ENCODE data around the gene BNC2. TPM values are rescaled to one million over a fixed set of nuclear protein-coding genes. Genes with fewer than 3 reads are reported as not detected.

The BNC2 gene
- total RNA-seq, 2 donors from 2014 or later = not detected

- Mint-ChIP-seq H3K4me3 (no peak overlapping the region), H3K4me1 (no peaks in the 10 kb centered on the region), H3K36me3 (ENCODE audit: low read depth) (no peaks in the 10 kb centered on the region), H3K27me3 (no peaks in the 10 kb centered on the region), H3K27ac (no peak overlapping the region)
- H3K9me3 ChIP-seq (ENCODE audit: control insufficient read depth, low read length, poor library complexity, severe bottlenecking) = no peaks in the 10 kb centered on the region
- no peak for DNase-seq
- ATAC-seq = no peak
Measured at GRCh38 chr9:16386007-16386826, 484.3 kb downstream of the BNC2 start.

- no peaks in the 10 kb centered on the region for H3K36me3 Mint-ChIP-seq (ENCODE audit: low read depth)
- no peaks in the 10 kb centered on the region for H3K9me3 ChIP-seq (ENCODE audit: control insufficient read depth, low read length, poor library complexity, severe bottlenecking)
- H3K27ac Mint-ChIP-seq = no peak overlapping the region
- ATAC-seq (no peak), DNase-seq (no peak)
- no peaks in the 10 kb centered on the region for H3K4me1 Mint-ChIP-seq
- no peak overlapping the region for H3K4me3 Mint-ChIP-seq
- no peaks in the 10 kb centered on the region for H3K27me3 Mint-ChIP-seq
Measured at GRCh38 chr9:16385590-16385989, 484.9 kb downstream of the BNC2 start.

- Mint-ChIP-seq H3K4me1 (no peaks in the 10 kb centered on the region), H3K27me3 (no peaks in the 10 kb centered on the region), H3K4me3 (no peak overlapping the region), H3K36me3 (ENCODE audit: low read depth) (no peaks in the 10 kb centered on the region), H3K27ac (no peak overlapping the region)
- ATAC-seq (no peak), DNase-seq (no peak)
- no peaks in the 10 kb centered on the region for H3K9me3 ChIP-seq (ENCODE audit: control insufficient read depth, low read length, poor library complexity, severe bottlenecking)
Measured at GRCh38 chr9:16384993-16385392, 485.5 kb downstream of the BNC2 start.

- Mint-ChIP-seq H3K4me1 (no peaks in the 10 kb centered on the region), H3K4me3 (no peak overlapping the region), H3K27me3 (no peaks in the 10 kb centered on the region), H3K36me3 (ENCODE audit: low read depth) (no peaks in the 10 kb centered on the region), H3K27ac (no peak overlapping the region)
- no peaks in the 10 kb centered on the region for H3K9me3 ChIP-seq (ENCODE audit: control insufficient read depth, low read length, poor library complexity, severe bottlenecking)
- no peak for ATAC-seq
- no peak for DNase-seq
Measured at GRCh38 chr9:16377311-16377710, 493.2 kb downstream of the BNC2 start.

GRCh38 chr9:16371306-16371705 is 499.2 kb downstream of the BNC2 start:
- DNase-seq (no peak), ATAC-seq (no peak)
- H3K9me3 ChIP-seq (ENCODE audit: control insufficient read depth, low read length, poor library complexity, severe bottlenecking) = no peaks in the 10 kb centered on the region
- Mint-ChIP-seq H3K27ac (no peak overlapping the region), H3K4me3 (no peak overlapping the region), H3K4me1 (no peaks in the 10 kb centered on the region), H3K36me3 (ENCODE audit: low read depth) (no peaks in the 10 kb centered on the region), H3K27me3 (no peaks in the 10 kb centered on the region)

GRCh38 chr9:16370647-16371046 is 499.8 kb downstream of the BNC2 start:
- no peak overlapping the region for H3K27ac Mint-ChIP-seq
- H3K36me3 Mint-ChIP-seq (ENCODE audit: low read depth) = no peaks in the 10 kb centered on the region
- H3K27me3 Mint-ChIP-seq = no peaks in the 10 kb centered on the region
- H3K9me3 ChIP-seq (ENCODE audit: control insufficient read depth, low read length, poor library complexity, severe bottlenecking) = no peaks in the 10 kb centered on the region
- H3K4me1 Mint-ChIP-seq = no peaks in the 10 kb centered on the region
- ATAC-seq = no peak
- no peak overlapping the region for H3K4me3 Mint-ChIP-seq
- no peak for DNase-seq

- ATAC-seq (no peak), DNase-seq (no peak)
- H3K9me3 ChIP-seq (ENCODE audit: control insufficient read depth, low read length, poor library complexity, severe bottlenecking) = no peaks in the 10 kb centered on the region
- Mint-ChIP-seq H3K4me3 (no peak overlapping the region), H3K27me3 (no peaks in the 10 kb centered on the region), H3K27ac (no peak overlapping the region), H3K36me3 (ENCODE audit: low read depth) (no peaks in the 10 kb centered on the region), H3K4me1 (no peaks in the 10 kb centered on the region)
Measured at GRCh38 chr9:16369427-16369826, 501.0 kb downstream of the BNC2 start.

- Mint-ChIP-seq H3K27ac (no peak overlapping the region), H3K36me3 (ENCODE audit: low read depth) (no peaks in the 10 kb centered on the region), H3K4me1 (no peaks in the 10 kb centered on the region), H3K27me3 (no peaks in the 10 kb centered on the region), H3K4me3 (no peak overlapping the region)
- DNase-seq (no peak), ATAC-seq (no peak)
- no peaks in the 10 kb centered on the region for H3K9me3 ChIP-seq (ENCODE audit: control insufficient read depth, low read length, poor library complexity, severe bottlenecking)
Measured at GRCh38 chr9:16368237-16369087, 502.0 kb downstream of the BNC2 start.

- H3K4me1 Mint-ChIP-seq = no peaks in the 10 kb centered on the region
- no peaks in the 10 kb centered on the region for H3K9me3 ChIP-seq (ENCODE audit: control insufficient read depth, low read length, poor library complexity, severe bottlenecking)
- H3K4me3 Mint-ChIP-seq = no peak overlapping the region
- no peaks in the 10 kb centered on the region for H3K27me3 Mint-ChIP-seq
- ATAC-seq (no peak), DNase-seq (no peak)
- H3K27ac Mint-ChIP-seq = no peak overlapping the region
- H3K36me3 Mint-ChIP-seq (ENCODE audit: low read depth) = no peaks in the 10 kb centered on the region
Measured at GRCh38 chr9:16367605-16368231, 502.8 kb downstream of the BNC2 start.

- H3K4me1 Mint-ChIP-seq = no peaks in the 10 kb centered on the region
- no peaks in the 10 kb centered on the region for H3K27me3 Mint-ChIP-seq
- no peak overlapping the region for H3K4me3 Mint-ChIP-seq
- ATAC-seq (no peak), DNase-seq (no peak)
- no peaks in the 10 kb centered on the region for H3K36me3 Mint-ChIP-seq (ENCODE audit: low read depth)
- no peak overlapping the region for H3K27ac Mint-ChIP-seq
- no peaks in the 10 kb centered on the region for H3K9me3 ChIP-seq (ENCODE audit: control insufficient read depth, low read length, poor library complexity, severe bottlenecking)
Measured at GRCh38 chr9:16364347-16364746, 506.1 kb downstream of the BNC2 start.

- no peaks in the 10 kb centered on the region for H3K27me3 Mint-ChIP-seq
- H3K27ac Mint-ChIP-seq = no peak overlapping the region
- no peak overlapping the region for H3K4me3 Mint-ChIP-seq
- no peak for ATAC-seq
- H3K4me1 Mint-ChIP-seq = no peaks in the 10 kb centered on the region
- DNase-seq = no peak
- H3K9me3 ChIP-seq (ENCODE audit: control insufficient read depth, low read length, poor library complexity, severe bottlenecking) = no peaks in the 10 kb centered on the region
- H3K36me3 Mint-ChIP-seq (ENCODE audit: low read depth) = no peaks in the 10 kb centered on the region
Measured at GRCh38 chr9:16363916-16364315, 506.6 kb downstream of the BNC2 start.

- DNase-seq (no peak), ATAC-seq (no peak)
- Mint-ChIP-seq H3K4me1 (no peaks in the 10 kb centered on the region), H3K36me3 (ENCODE audit: low read depth) (no peaks in the 10 kb centered on the region), H3K27me3 (no peaks in the 10 kb centered on the region), H3K27ac (no peak overlapping the region), H3K4me3 (no peak overlapping the region)
- no peaks in the 10 kb centered on the region for H3K9me3 ChIP-seq (ENCODE audit: control insufficient read depth, low read length, poor library complexity, severe bottlenecking)
Measured at GRCh38 chr9:16363073-16363781, 507.2 kb downstream of the BNC2 start.

- no peaks in the 10 kb centered on the region for H3K4me1 Mint-ChIP-seq
- no peak for DNase-seq
Measured at GRCh38 chr9:16361939-16362338, 508.5 kb downstream of the BNC2 start.

More at GRCh38 chr9:16361939-16362338, 508.5 kb downstream of the BNC2 start:
- ATAC-seq = no peak
- H3K27ac Mint-ChIP-seq = no peak overlapping the region
- H3K4me3 Mint-ChIP-seq = no peak overlapping the region
- no peaks in the 10 kb centered on the region for H3K27me3 Mint-ChIP-seq
- no peaks in the 10 kb centered on the region for H3K9me3 ChIP-seq (ENCODE audit: control insufficient read depth, low read length, poor library complexity, severe bottlenecking)
- H3K36me3 Mint-ChIP-seq (ENCODE audit: low read depth) = no peaks in the 10 kb centered on the region

All from T-helper 17 cell (primary cell).